Fibroblast of pulmonary artery (primary cell): ENCODE measurements around the gene TBC1D32.
A peak's percentile ranks its signal among the peaks of the same experiment; 100 is the strongest.

Source experiments
- DNase-seq: peaks from one replicate; pipeline ENCODE4 v3.0.0-alpha.2; 2010; ENCODE audit warnings: low read depth
- H3K4me3 ChIP-seq: replicated peaks from 2 replicates; pipeline ENCODE4 v1.5.1; 2011; ENCODE audit warnings: low read depth, mild to moderate bottlenecking, control low read depth, low read length, moderate library complexity
- CTCF ChIP-seq: IDR thresholded peaks from 2 replicates; pipeline ENCODE4 v1.5.1; 2011; ENCODE audit warnings: mild to moderate bottlenecking, control low read depth, low read length, inconsistent platforms; ENCODE audit errors: missing control alignments

The TBC1D32 gene

GRCh38 chr6:121356575-121356974 lies 22.3 kb upstream of the TBC1D32 start:
- TF ChIP-seq CTCF, result peak; percentile 17
- no peak for DNase-seq
- H3K4me3 ChIP-seq, result no peak overlapping the region

GRCh38 chr6:121354764-121355163 lies 20.5 kb upstream of the TBC1D32 start:
- peak; percentile 42 for TF ChIP-seq CTCF
- no peak overlapping the region for H3K4me3 ChIP-seq
- DNase-seq, result peak; percentile 7

- no peak for DNase-seq
- no peak overlapping the region for H3K4me3 ChIP-seq
- TF ChIP-seq CTCF, result no peak
Measured at GRCh38 chr6:121352941-121353340, 18.7 kb upstream of the TBC1D32 start.

GRCh38 chr6:121351916-121352315 lies 17.6 kb upstream of the TBC1D32 start:
- TF ChIP-seq CTCF, result no peak
- DNase-seq, result no peak
- no peak overlapping the region for H3K4me3 ChIP-seq

GRCh38 chr6:121349596-121349995 lies 15.3 kb upstream of the TBC1D32 start:
- DNase-seq, result no peak
- no peak for TF ChIP-seq CTCF
- no peak overlapping the region for H3K4me3 ChIP-seq

GRCh38 chr6:121347484-121347883 lies 13.2 kb upstream of the TBC1D32 start:
- no peak for DNase-seq
- no peak overlapping the region for H3K4me3 ChIP-seq
- TF ChIP-seq CTCF, result no peak

GRCh38 chr6:121344539-121344938 lies 10.3 kb upstream of the TBC1D32 start:
- H3K4me3 ChIP-seq, result no peak overlapping the region
- DNase-seq, result no peak
- no peak for TF ChIP-seq CTCF
